ENCODE data around the gene HDLBP.

Gene HDLBP

DNA sequence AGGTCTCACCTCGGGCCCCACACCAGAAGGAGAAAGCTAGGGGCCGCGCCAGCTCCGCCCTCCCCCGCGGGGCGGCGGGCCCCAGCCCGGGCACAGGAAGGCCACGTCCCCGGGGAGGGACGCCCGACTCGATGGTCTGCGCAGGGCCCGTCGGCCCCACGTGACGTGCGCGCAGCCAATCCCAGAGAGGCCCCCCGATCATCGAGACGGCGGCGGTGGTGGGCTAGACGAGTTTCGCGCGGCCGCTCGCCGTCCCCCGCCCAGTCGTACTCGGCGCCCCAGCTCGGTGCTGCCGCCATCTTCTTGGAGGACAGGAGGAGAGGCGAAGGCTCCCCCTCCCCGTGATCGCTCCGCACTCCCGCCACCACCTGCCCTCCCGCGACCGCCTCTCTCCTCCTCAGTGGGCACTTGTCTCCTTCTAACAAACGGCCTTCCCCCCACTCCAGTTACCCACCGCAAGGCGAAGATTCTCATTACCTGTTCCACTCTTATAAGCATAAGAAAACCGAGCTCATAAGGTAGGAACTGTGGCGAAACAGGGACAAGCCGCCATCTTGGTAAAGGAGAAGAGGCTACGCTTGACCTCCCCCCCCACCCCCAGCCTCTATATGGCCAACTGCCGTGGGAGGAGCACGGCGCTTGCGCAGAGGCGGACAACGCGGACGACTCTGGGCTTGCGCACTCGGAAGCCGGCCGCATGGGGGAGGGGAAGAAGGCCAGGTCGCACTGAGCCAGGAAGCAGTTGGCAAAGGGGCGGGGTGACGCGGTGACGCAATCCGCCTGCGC, at the start of gene HDLBP:
TSS of gene HDLBP (minus strand) at position 580 of the 786 bp plus-strand sequence. CDS start 48,803 bp downstream, outside the sequence.
- no peaks in the 10 kb centered on the region for H3K27me3 ChIP-seq (ENCODE audit: control insufficient read depth, insufficient read depth, low read length)
- peaks cover 41% of the 10 kb centered on the region for H3K4me1 ChIP-seq (ENCODE audit: control insufficient read depth, insufficient read depth, low read length)
- peak within 1 kb of the TSS; percentile 98 for H3K27ac ChIP-seq (ENCODE audit: low read depth, low read length)
- H3K36me3 ChIP-seq (ENCODE audit: control insufficient read depth, insufficient read depth, low read length) = peaks cover 17% of the 10 kb centered on the region; the same call in 1 of the 2 replicates
- H3K4me3 ChIP-seq (ENCODE audit: low read depth, low read length) = peak within 1 kb of the TSS; percentile 92
- H3K9me3 ChIP-seq (ENCODE audit: control insufficient read depth, insufficient read depth, low read length) = no peaks in the 10 kb centered on the region
- H3K9ac ChIP-seq (ENCODE audit: low read depth, low read length) = peak within 1 kb of the TSS; percentile 98

GRCh38 chr2:241364781-241365180, 49.3 kb upstream of the HDLBP start:
- Histone ChIP-seq H3K27me3 (ENCODE audit: control insufficient read depth, insufficient read depth, low read length) (no peaks in the 10 kb centered on the region), H3K27ac (ENCODE audit: low read depth, low read length) (no peak overlapping the region), H3K4me3 (ENCODE audit: low read depth, low read length) (no peak overlapping the region), H3K9me3 (ENCODE audit: control insufficient read depth, insufficient read depth, low read length) (no peaks in the 10 kb centered on the region), H3K4me1 (ENCODE audit: control insufficient read depth, insufficient read depth, low read length) (peaks cover 39% of the 10 kb centered on the region), H3K36me3 (ENCODE audit: control insufficient read depth, insufficient read depth, low read length) (0 out of 2 replicates have a peak, but pooled peaks cover 2% of the 10 kb centered on the region), H3K9ac (ENCODE audit: low read depth, low read length) (no peak overlapping the region)

DNA sequence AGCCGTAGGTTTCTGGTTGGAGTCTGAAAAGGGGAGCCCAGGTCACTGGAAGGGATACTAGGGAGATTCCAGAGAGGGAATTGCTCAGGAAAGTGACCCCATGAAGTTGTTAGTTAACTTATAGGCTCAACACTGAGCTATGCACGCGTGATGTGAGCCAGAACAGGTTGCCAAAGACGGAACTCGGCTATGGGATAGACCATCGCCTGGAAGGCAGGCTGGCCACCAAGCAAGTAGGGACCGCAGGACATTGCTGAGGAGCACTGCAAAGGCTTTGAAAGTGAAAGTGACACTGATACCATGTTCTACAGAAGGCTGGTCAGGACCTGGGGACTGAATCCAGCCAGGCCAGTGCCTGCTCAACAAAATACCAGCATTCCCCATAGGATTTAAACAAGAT, 48.0 kb upstream of the HDLBP start:
- H3K27me3 ChIP-seq (ENCODE audit: control insufficient read depth, insufficient read depth, low read length) = no peaks in the 10 kb centered on the region
- H3K9ac ChIP-seq (ENCODE audit: low read depth, low read length) = no peak overlapping the region
- H3K27ac ChIP-seq (ENCODE audit: low read depth, low read length) = peak overlapping the region; percentile 56
- 0 out of 2 replicates have a peak, but pooled peaks cover 2% of the 10 kb centered on the region for H3K36me3 ChIP-seq (ENCODE audit: control insufficient read depth, insufficient read depth, low read length)
- H3K4me3 ChIP-seq (ENCODE audit: low read depth, low read length) = no peak overlapping the region
- H3K4me1 ChIP-seq (ENCODE audit: control insufficient read depth, insufficient read depth, low read length) = peaks cover 38% of the 10 kb centered on the region
- H3K9me3 ChIP-seq (ENCODE audit: control insufficient read depth, insufficient read depth, low read length) = no peaks in the 10 kb centered on the region

DNA sequence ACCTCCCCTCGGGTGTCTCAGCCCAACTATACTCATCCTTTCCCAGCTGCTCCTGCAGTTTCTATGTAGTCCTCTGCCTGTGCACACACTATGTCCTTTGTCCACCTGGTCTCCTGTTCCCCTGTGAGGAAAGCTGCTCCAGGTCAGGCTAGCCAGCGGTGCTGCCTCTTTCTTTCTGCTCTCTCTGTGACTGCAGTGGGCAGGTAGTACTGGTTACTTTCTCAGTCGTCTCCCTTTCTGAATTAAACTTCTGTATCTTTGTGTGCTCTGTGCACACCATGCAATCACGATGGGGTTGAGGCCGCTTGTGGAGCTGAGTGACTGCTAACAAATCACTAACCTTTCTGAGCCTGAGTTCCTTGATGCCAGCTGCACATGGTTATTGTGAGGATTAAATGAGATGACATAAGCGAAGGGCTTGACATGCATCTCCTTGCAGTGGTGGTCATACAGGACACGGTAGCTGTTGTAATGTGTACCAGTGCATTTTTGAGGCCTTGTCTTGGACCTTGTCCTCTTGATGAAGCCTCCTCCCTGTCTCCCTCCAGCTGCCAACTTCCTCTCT, 44.1 kb upstream of the HDLBP start:
- H3K4me1 ChIP-seq (ENCODE audit: control insufficient read depth, insufficient read depth, low read length) = peaks cover 25% of the 10 kb centered on the region
- no peak overlapping the region for H3K4me3 ChIP-seq (ENCODE audit: low read depth, low read length)
- no peaks in the 10 kb centered on the region for H3K9me3 ChIP-seq (ENCODE audit: control insufficient read depth, insufficient read depth, low read length)
- H3K9ac ChIP-seq (ENCODE audit: low read depth, low read length) = no peak overlapping the region
- H3K36me3 ChIP-seq (ENCODE audit: control insufficient read depth, insufficient read depth, low read length) = 0 out of 2 replicates have a peak, but pooled peaks cover 2% of the 10 kb centered on the region
- no peak overlapping the region for H3K27ac ChIP-seq (ENCODE audit: low read depth, low read length)
- no peaks in the 10 kb centered on the region for H3K27me3 ChIP-seq (ENCODE audit: control insufficient read depth, insufficient read depth, low read length)

GRCh38 chr2:241358470-241358869, 43.0 kb upstream of the HDLBP start:
- H3K9me3 ChIP-seq (ENCODE audit: control insufficient read depth, insufficient read depth, low read length) = no peaks in the 10 kb centered on the region
- no peak overlapping the region for H3K9ac ChIP-seq (ENCODE audit: low read depth, low read length)
- H3K27ac ChIP-seq (ENCODE audit: low read depth, low read length) = no peak overlapping the region
- H3K4me3 ChIP-seq (ENCODE audit: low read depth, low read length) = no peak overlapping the region
- H3K36me3 ChIP-seq (ENCODE audit: control insufficient read depth, insufficient read depth, low read length) = peaks cover 11% of the 10 kb centered on the region
- H3K4me1 ChIP-seq (ENCODE audit: control insufficient read depth, insufficient read depth, low read length) = peaks cover 28% of the 10 kb centered on the region
- no peaks in the 10 kb centered on the region for H3K27me3 ChIP-seq (ENCODE audit: control insufficient read depth, insufficient read depth, low read length)

GRCh38 chr2:241357531-241357930, 42.1 kb upstream of the HDLBP start:
- peak overlapping the region; percentile 83 for H3K4me3 ChIP-seq (ENCODE audit: low read depth, low read length)
- H3K9me3 ChIP-seq (ENCODE audit: control insufficient read depth, insufficient read depth, low read length) = no peaks in the 10 kb centered on the region
- peaks cover 23% of the 10 kb centered on the region for H3K4me1 ChIP-seq (ENCODE audit: control insufficient read depth, insufficient read depth, low read length)
- no peaks in the 10 kb centered on the region for H3K27me3 ChIP-seq (ENCODE audit: control insufficient read depth, insufficient read depth, low read length)
- peaks cover 20% of the 10 kb centered on the region for H3K36me3 ChIP-seq (ENCODE audit: control insufficient read depth, insufficient read depth, low read length)
- H3K27ac ChIP-seq (ENCODE audit: low read depth, low read length) = no peak overlapping the region
- H3K9ac ChIP-seq (ENCODE audit: low read depth, low read length) = no peak overlapping the region

- H3K27ac ChIP-seq (ENCODE audit: low read depth, low read length) = no peak overlapping the region
- H3K4me1 ChIP-seq (ENCODE audit: control insufficient read depth, insufficient read depth, low read length) = peaks cover 23% of the 10 kb centered on the region
- H3K27me3 ChIP-seq (ENCODE audit: control insufficient read depth, insufficient read depth, low read length) = no peaks in the 10 kb centered on the region
- peaks cover 27% of the 10 kb centered on the region for H3K36me3 ChIP-seq (ENCODE audit: control insufficient read depth, insufficient read depth, low read length)
- peak overlapping the region; percentile 83 for H3K4me3 ChIP-seq (ENCODE audit: low read depth, low read length)
- H3K9me3 ChIP-seq (ENCODE audit: control insufficient read depth, insufficient read depth, low read length) = no peaks in the 10 kb centered on the region
- H3K9ac ChIP-seq (ENCODE audit: low read depth, low read length) = peak overlapping the region; percentile 51; the same call in 1 of the 2 replicates
Observed at GRCh38 chr2:241356871-241357260, 41.4 kb upstream of the HDLBP start.

GRCh38 chr2:241355983-241356870, 40.8 kb upstream of the HDLBP start, which contains the start of gene FARP2:
FARP2 (plus strand) TSS chr2:241356285; CDS start chr2:241373108, 16,823 bp downstream.
- peak within 1 kb of the TSS; percentile 92 for H3K27ac ChIP-seq (ENCODE audit: low read depth, low read length)
- peaks cover 33% of the 10 kb centered on the region for H3K36me3 ChIP-seq (ENCODE audit: control insufficient read depth, insufficient read depth, low read length)
- H3K4me1 ChIP-seq (ENCODE audit: control insufficient read depth, insufficient read depth, low read length) = peaks cover 19% of the 10 kb centered on the region
- no peaks in the 10 kb centered on the region for H3K9me3 ChIP-seq (ENCODE audit: control insufficient read depth, insufficient read depth, low read length)
- H3K4me3 ChIP-seq (ENCODE audit: low read depth, low read length) = peak within 1 kb of the TSS; percentile 83
- H3K9ac ChIP-seq (ENCODE audit: low read depth, low read length) = peak within 1 kb of the TSS; percentile 51; the same call in 1 of the 2 replicates
- no peaks in the 10 kb centered on the region for H3K27me3 ChIP-seq (ENCODE audit: control insufficient read depth, insufficient read depth, low read length)

- Histone ChIP-seq H3K9me3 (ENCODE audit: control insufficient read depth, insufficient read depth, low read length) (no peaks in the 10 kb centered on the region), H3K27ac (ENCODE audit: low read depth, low read length) (peak overlapping the region; percentile 92), H3K9ac (ENCODE audit: low read depth, low read length) (peak overlapping the region; percentile 14; the same call in 1 of the 2 replicates), H3K4me1 (ENCODE audit: control insufficient read depth, insufficient read depth, low read length) (peaks cover 15% of the 10 kb centered on the region), H3K36me3 (ENCODE audit: control insufficient read depth, insufficient read depth, low read length) (peaks cover 46% of the 10 kb centered on the region), H3K4me3 (ENCODE audit: low read depth, low read length) (peak overlapping the region; percentile 51), H3K27me3 (ENCODE audit: control insufficient read depth, insufficient read depth, low read length) (no peaks in the 10 kb centered on the region)
Observed at GRCh38 chr2:241354668-241355658, 39.5 kb upstream of the HDLBP start.

DNA sequence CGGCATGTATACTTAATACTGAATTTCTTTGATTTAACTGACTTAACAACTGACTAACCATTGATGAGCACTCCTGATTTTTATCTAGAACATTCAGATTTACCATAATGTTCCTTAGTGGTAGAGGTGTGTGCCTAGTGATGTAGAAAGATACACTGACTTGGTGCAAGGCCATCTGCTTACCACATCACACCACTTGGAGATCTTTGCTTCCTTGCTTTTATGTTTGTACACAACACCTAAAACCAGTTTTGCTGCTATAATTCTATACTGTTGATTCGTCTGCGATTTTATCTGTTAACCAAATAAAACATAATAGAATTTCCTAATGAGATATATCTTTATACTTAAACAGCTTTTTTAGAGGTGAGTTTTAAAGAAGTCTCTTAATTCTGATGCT, 36.8 kb upstream of the HDLBP start:
- peaks cover 71% of the 10 kb centered on the region for H3K36me3 ChIP-seq (ENCODE audit: control insufficient read depth, insufficient read depth, low read length)
- no peaks in the 10 kb centered on the region for H3K27me3 ChIP-seq (ENCODE audit: control insufficient read depth, insufficient read depth, low read length)
- H3K9me3 ChIP-seq (ENCODE audit: control insufficient read depth, insufficient read depth, low read length) = no peaks in the 10 kb centered on the region
- no peak overlapping the region for H3K9ac ChIP-seq (ENCODE audit: low read depth, low read length)
- no peak overlapping the region for H3K4me3 ChIP-seq (ENCODE audit: low read depth, low read length)
- no peak overlapping the region for H3K27ac ChIP-seq (ENCODE audit: low read depth, low read length)
- peaks cover 11% of the 10 kb centered on the region for H3K4me1 ChIP-seq (ENCODE audit: control insufficient read depth, insufficient read depth, low read length)
